ENCODE data around the gene SLC17A3. TPM values are rescaled to one million over a fixed set of nuclear protein-coding genes. Genes with fewer than 3 reads are reported as not detected.

The SLC17A3 gene
- total RNA-seq, 1 donor from 2014 or later = not detected

GRCh38 chr6:25835442-25836283, 38.4 kb downstream of the SLC17A3 start:
- DNase-seq = no peak

GRCh38 chr6:25834950-25835349, 39.1 kb downstream of the SLC17A3 start:
- DNase-seq = no peak

GRCh38 chr6:25833136-25833535, 40.9 kb downstream of the SLC17A3 start:
- DNase-seq = no peak

GRCh38 chr6:25832670-25833069, 41.4 kb downstream of the SLC17A3 start:
- DNase-seq = no peak

GRCh38 chr6:25832307-25832662, 41.8 kb downstream of the SLC17A3 start:
- no peak for DNase-seq

GRCh38 chr6:25831532-25832306, 42.3 kb downstream of the SLC17A3 start, which contains the start of gene SLC17A1:
TSS of gene SLC17A1 (minus strand) at chr6:25832052. CDS start at chr6:25830557, 1,495 bp downstream.
- no peak for DNase-seq

- DNase-seq = no peak
Observed at GRCh38 chr6:25830458-25830857, 43.6 kb downstream of the SLC17A3 start.

- DNase-seq = no peak
Observed at GRCh38 chr6:25829375-25829774, 44.7 kb downstream of the SLC17A3 start.

- DNase-seq = no peak
Observed at GRCh38 chr6:25821341-25821740, 52.7 kb downstream of the SLC17A3 start.

- no peak for DNase-seq
Observed at GRCh38 chr6:25816252-25816651, 57.8 kb downstream of the SLC17A3 start.

GRCh38 chr6:25815194-25815593, 58.8 kb downstream of the SLC17A3 start:
- DNase-seq = no peak

GRCh38 chr6:25804804-25805203, 69.2 kb downstream of the SLC17A3 start:
- DNase-seq = no peak

- DNase-seq = no peak
Observed at GRCh38 chr6:25801436-25801835, 72.6 kb downstream of the SLC17A3 start.

Other genes starting within 250 kb of the SLC17A3 start
- 0.62 TPM for gene SCGN, start 222.0 kb downstream of the SLC17A3 start, total RNA-seq
- not detected for gene SLC17A4, start 119.5 kb downstream of the SLC17A3 start, total RNA-seq
- not detected for gene SLC17A1, start 42.2 kb downstream of the SLC17A3 start, total RNA-seq
- not detected for gene SLC17A2, start 56.4 kb upstream of the SLC17A3 start, total RNA-seq
- gene TRIM38, start 88.6 kb upstream of the SLC17A3 start, total RNA-seq = 9.0 TPM
- 4.9 TPM for gene HFE, start 213.2 kb upstream of the SLC17A3 start, total RNA-seq